Right lobe of liver (tissue), 6 donors: ENCODE results near the gene TSPAN12. TPM values are rescaled to one million over a fixed set of nuclear protein-coding genes. Genes with fewer than 3 reads are reported as not detected.

ENCODE experiments used
- ATAC-seq, 4 donors: fragments of 200-7000 bp; cut with Tn5 transposase; one replicate each; pipeline ENCODE4 v1.9.1; 2020; ENCODE audit warnings: mild to moderate bottlenecking in 4 of 4, moderate library complexity in 4 of 4
- DNase-seq, 3 donors: peaks; one replicate each; pipeline ENCODE4 v3.0.0-alpha.2; 2020
- H3K27ac ChIP-seq, 3 donors: fragments of 200-600 bp; one replicate each; pipeline ENCODE4 v1.8.0; 2022
- H3K27me3 ChIP-seq, 2 donors: fragments of 200-600 bp; one replicate each; pipeline ENCODE4 v1.8.0; 2022
- H3K36me3 ChIP-seq, 4 donors: fragments of 200-600 bp; sonication (generic) in 1 of 4; one replicate each; pipeline versions ENCODE4 v1.5.1 to v1.8.0; 2017 to 2022; ENCODE audit warnings: control low read depth in 1 of 4
- H3K4me1 ChIP-seq, 4 donors: fragments of 200-600 bp; sonication (generic) in 1 of 4; one replicate each; pipeline versions ENCODE4 v1.5.1 to v1.8.0; 2017 to 2022; ENCODE audit warnings: control low read depth in 1 of 4
- H3K4me3 ChIP-seq, 3 donors: fragments of 200-600 bp; one replicate each; pipeline ENCODE4 v1.8.0; 2022
- H3K9me3 ChIP-seq, 4 donors: fragments of 200-600 bp; sonication (generic) in 1 of 4; one replicate each; pipeline versions ENCODE4 v1.5.1 to v1.8.0; 2017 to 2022; ENCODE audit warnings: control low read depth in 1 of 4
- CTCF ChIP-seq, 4 donors: fragments of 200-600 bp in 3 of 4; fragments of 450-650 bp in 1 of 4; IDR thresholded peaks; one replicate each; pipeline versions ENCODE4 v1.5.1 to v1.8.0; 2016 to 2022; ENCODE audit warnings: antibody characterized with exemption in 4 of 4, mild to moderate bottlenecking in 2 of 4
- POLR2A ChIP-seq: fragments of 450-650 bp; IDR thresholded peaks from one replicate; pipeline ENCODE4 v1.6.1; 2017; ENCODE audit warnings: antibody characterized with exemption, mild to moderate bottlenecking
- WGBS: methylation state at CpG from one replicate; pipeline ENCODE4 v1.1.6; 2018; ENCODE audit warnings: low coverage, low lambda C conversion rate; ENCODE audit not compliant: insufficient coverage; ENCODE audit errors: missing lambda C conversion rate; 5-methylcytosine and 5-hydroxymethylcytosine counted together
- intact Hi-C, 2 donors: fragments of 100-400 bp; cut with DNase I; formaldehyde crosslinking; loops; one replicate each; pipeline versions ENCODE4 v1.11.2 to v1.14.1; 2022
- total RNA-seq, 6 experiments: library from RNA; depleted of rRNA in 2 of 6; stranded (reverse); fragments of >200 nt in 2 of 6; fragmentation: NEBNext Ultra II Directional in 3 of 6; extraction: Animal tissue kit (Norgen Biotek cat#: 25700) in 3 of 6; gene quantifications; one replicate each; pipeline versions ENCODE4 v1.1.0 to v1.2.4, GENCODE V29; 2016 to 2023
- donor health status: DM: no; HTN: yes; CAD: no.
- donor health status: DM: no; HTN: no; CAD: no.
- donor health status: DM: no; HTN: no; CAD: no.
- donor health status: DM: no; HTN: yes; CAD: no.
- donor health status: DM: no; HTN: yes; CAD: no.

TSPAN12 gene
- total RNA-seq, 6 experiments from 2014 or later: 10.7 to 14.4 (median 12.6) TPM

- Histone ChIP-seq H3K4me3 (no peak overlapping the region), H3K36me3 (no peaks in the 10 kb centered on the region), H3K4me1 (peaks cover 0 to 5% (median 0%) of the 10 kb centered on the region in 4 donors), H3K27ac (no peak overlapping the region), H3K9me3 (no peaks in the 10 kb centered on the region), H3K27me3 (no peaks in the 10 kb centered on the region)
- intact Hi-C loops: no loop called here
- no peak for ATAC-seq
- WGBS: 83% methylated on average over 6 of the region's 6 CpGs
- DNase-seq: no peak
- TF ChIP-seq POLR2A (no peak), CTCF (IDR thresholded peaks at IDR 0.05) (no peak)
These were observed 1.5 kb upstream of the TSPAN12 start for GRCh38 chr7:120859459-120859858.

GRCh38 chr7:120856621-120857352, 1.2 kb downstream of the TSPAN12 start:
- no peak for TF ChIP-seq POLR2A
- peak in 1 of 4 donors; percentile 2 for TF ChIP-seq CTCF (IDR thresholded peaks at IDR 0.05)
- Histone ChIP-seq H3K4me3 (peak overlapping the region; percentile 64 to 78 (median 70)), H3K9me3 (no peaks in the 10 kb centered on the region), H3K36me3 (no peaks in the 10 kb centered on the region), H3K4me1 (peaks cover 0 to 5% (median 0%) of the 10 kb centered on the region in 4 donors), H3K27ac (peak overlapping the region; percentile 82 to 91 (median 83)), H3K27me3 (no peaks in the 10 kb centered on the region)
- intact Hi-C loops: no loop called here
- DNase-seq: peak; percentile 58 to 63 (median 60)
- ATAC-seq: peak; percentile 49 to 61 (median 58)
- WGBS: 9% methylated on average over 26 of the region's 39 CpGs

- Histone ChIP-seq H3K4me3 (peak overlapping the region in 2 of 3 donors; percentile 70 to 78), H3K27ac (no peak overlapping the region), H3K36me3 (no peaks in the 10 kb centered on the region), H3K4me1 (peaks cover 0 to 5% (median 0%) of the 10 kb centered on the region in 4 donors), H3K27me3 (no peaks in the 10 kb centered on the region), H3K9me3 (no peaks in the 10 kb centered on the region)
- DNase-seq (no peak), ATAC-seq (no peak)
- TF ChIP-seq POLR2A (no peak), CTCF (IDR thresholded peaks at IDR 0.05) (no peak)
- 76% methylated on average over 5 of the region's 5 CpGs for WGBS
- intact Hi-C loops: no loop called here
These were observed 1.7 kb downstream of the TSPAN12 start for GRCh38 chr7:120856198-120856597.

GRCh38 chr7:120852700-120853099, 5.2 kb downstream of the TSPAN12 start:
- no peak overlapping the region for H3K27ac ChIP-seq
- no peaks in the 10 kb centered on the region for H3K27me3 ChIP-seq
- no peaks in the 10 kb centered on the region for H3K4me1 ChIP-seq
- ATAC-seq (no peak), DNase-seq (no peak)
- H3K4me3 ChIP-seq: no peak overlapping the region
- intact Hi-C loops: no loop called here
- H3K9me3 ChIP-seq: no peaks in the 10 kb centered on the region
- TF ChIP-seq CTCF (IDR thresholded peaks at IDR 0.05) (no peak), POLR2A (no peak)
- no peaks in the 10 kb centered on the region for H3K36me3 ChIP-seq
